ENCODE measurements around the gene PNO1. TPM values are rescaled to one million over a fixed set of nuclear protein-coding genes. Genes with fewer than 3 reads are reported as not detected.

Gene PNO1
- total and polyA plus RNA-seq, 2 donors (not counting 3 experiments of a cell fraction or from before 2014, with no cell fraction given), result 9.4 to 25.6 TPM

- H3K4me3 ChIP-seq (replicated peaks in 1 of 3; ENCODE audit: insufficient read depth in 1 of 3, low read depth in 1 of 3, low read length in 3 of 3), result peak overlapping the region; percentile 54 to 99 (median 66)
- peak overlapping the region; percentile 92 for H3K4me2 ChIP-seq (ENCODE audit: insufficient read depth, low read length)
- no peaks in the 10 kb centered on the region for H4K20me1 ChIP-seq (replicated peaks; ENCODE audit: control insufficient read depth, extremely low read depth, insufficient read depth, low read length)
- no peaks in the 10 kb centered on the region for H3K9me1 ChIP-seq (replicated peaks; ENCODE audit: control insufficient read depth, extremely low read depth, insufficient read depth, low read length)
- TF ChIP-seq MAX (IDR thresholded peaks at IDR 0.05; ENCODE audit: insufficient read depth, insufficient read length) (no peak), MYC (IDR thresholded peaks at IDR 0.05; ENCODE audit: low read depth, low read length) (no peak), POLR2AphosphoS5 (IDR thresholded peaks at IDR 0.05; ENCODE audit: insufficient read depth, low read depth, low read length) (no peak), FOS (IDR thresholded peaks at IDR 0.05; ENCODE audit: borderline replicate concordance, insufficient read depth, low read length) (no peak), JUN (IDR thresholded peaks at IDR 0.05; ENCODE audit: borderline replicate concordance, insufficient read depth, insufficient read length, low read depth) (no peak), EZH2 (IDR thresholded peaks at IDR 0.05; ENCODE audit: borderline replicate concordance, low read depth, low read length, severe bottlenecking) (no peak), CTCF (IDR thresholded peaks at IDR 0.05; ENCODE audit: extremely low read depth in 1 of 2, insufficient read depth in 1 of 2, low read depth in 1 of 2, low read length in 2 of 2) (no peak), POLR2A (IDR thresholded peaks at IDR 0.05; ENCODE audit: low read depth, low read length) (no peak), GATA2 (IDR thresholded peaks at IDR 0.05; ENCODE audit: insufficient read depth, insufficient read length, low read depth, low read length) (no peak)
- CTCF ChIA-PET, result interaction anchor here (0.6 to 2.7 kb wide), 10 partner anchors 24 to 285 kb away, joined by 3 to 13 read pairs (median 6); partner anchors contain the start of gene PPP3R1
- peaks cover 0 to 12% of the 10 kb centered on the region in 2 experiments for H3K36me3 ChIP-seq (ENCODE audit: control insufficient read depth in 2 of 2, extremely low read depth in 1 of 2, insufficient read depth in 2 of 2, low read length in 2 of 2)
- H3K9ac ChIP-seq (replicated peaks; ENCODE audit: extremely low read depth, insufficient read depth, low read length), result peak overlapping the region; percentile 88
- H3K9me3 ChIP-seq (replicated peaks; ENCODE audit: control insufficient read depth, insufficient read depth, low read length), result no peaks in the 10 kb centered on the region
- peak overlapping the region; percentile 73 for H2AFZ ChIP-seq (ENCODE audit: low read depth, low read length)
- POLR2A ChIA-PET, result interaction anchor here (1.3 kb wide), 1 partner anchor 12 kb away, joined by 3 read pairs; no protein-coding TSS in a partner anchor
- intact Hi-C loops (cut with micrococcal nuclease), result no loop called here
- H3K27me3 ChIP-seq (ENCODE audit: control insufficient read depth in 2 of 2, insufficient read depth in 2 of 2, low read length in 2 of 2), result no peaks in the 10 kb centered on the region
- peaks cover 49% of the 10 kb centered on the region for H3K79me2 ChIP-seq (ENCODE audit: control insufficient read depth, insufficient read depth, low read length)
- peaks cover 23% of the 10 kb centered on the region for H3K4me1 ChIP-seq (ENCODE audit: control insufficient read depth, extremely low read depth, insufficient read depth, low read length)
- no peak for FAIRE-seq
- no peak for DNase-seq (ENCODE audit: low read depth, low spot score)
- peak overlapping the region; percentile 83 for H3K27ac ChIP-seq (ENCODE audit: insufficient read depth, low read depth, low read length)
- dilution Hi-C loops (cut with MboI; ENCODE audit: extremely low pct_ligation_motif_present, low sequenced_read_pairs), result no loop called here
- BruUV-seq (replicated peaks), result no TSS peak
Measured at GRCh38 chr2:68156419-68156818, 1.3 kb upstream of the PNO1 start.
